ENCODE results near the gene NUDT17. TPM values are rescaled to one million over a fixed set of nuclear protein-coding genes. Genes with fewer than 3 reads are reported as not detected.
"Not testable (repeated sequence)": the region's sequence is repeated elsewhere in the genome, so short reads cannot be mapped to it uniquely, and the experiment has no call there.

NUDT17 gene
- total RNA-seq = 2.7 TPM
- long read RNA-seq, partial matches to known transcripts = 0 of 10 reads
- long read RNA-seq, other reads (novel, unspliced or antisense) = 10 of 10 reads

GRCh38 chr1:145845514-145846161 is at the start of gene NUDT17:
NUDT17 (plus strand) TSS chr1:145845630; CDS start chr1:145845641, 11 bp downstream.
- DNase-seq (ENCODE audit: low spot score) = peak; percentile 91
- intact Hi-C loops (cut with DNase I) = loop anchor here (1.0 to 5.0 kb wide), 2 partner anchors 72 to 168 kb away; partner anchors contain the start of gene PEX11B

- intact Hi-C loops (cut with DNase I) = no loop called here
- no peak for DNase-seq (ENCODE audit: low spot score)
Measured at GRCh38 chr1:145796753-145797152, 48.7 kb upstream of the NUDT17 start.

GRCh38 chr1:145799806-145800205 is 45.6 kb upstream of the NUDT17 start:
- no peak for DNase-seq (ENCODE audit: low spot score)
- intact Hi-C loops (cut with DNase I) = no loop called here

- DNase-seq (ENCODE audit: low spot score) = no peak
- intact Hi-C loops (cut with DNase I) = no loop called here
Measured at GRCh38 chr1:145804235-145805045, 41.0 kb upstream of the NUDT17 start.

- DNase-seq (ENCODE audit: low spot score) = no peak
Measured at GRCh38 chr1:145805057-145805456, 40.4 kb upstream of the NUDT17 start.

GRCh38 chr1:145806408-145806807 is 39.0 kb upstream of the NUDT17 start:
- no peak for DNase-seq (ENCODE audit: low spot score)
- intact Hi-C loops (cut with DNase I) = no loop called here

More at GRCh38 chr1:145805057-145805456, 40.4 kb upstream of the NUDT17 start:
- intact Hi-C loops (cut with DNase I) = no loop called here

- intact Hi-C loops (cut with DNase I) = no loop called here
- DNase-seq (ENCODE audit: low spot score) = no peak
Measured at GRCh38 chr1:145806844-145807243, 38.6 kb upstream of the NUDT17 start.

- intact Hi-C loops (cut with DNase I); DNase-seq (ENCODE audit: low spot score): not testable (repeated sequence)
Measured at GRCh38 chr1:145812977-145813810, 32.2 kb upstream of the NUDT17 start.

- intact Hi-C loops (cut with DNase I); DNase-seq (ENCODE audit: low spot score): not testable (repeated sequence)
Measured at GRCh38 chr1:145818095-145818494, 27.3 kb upstream of the NUDT17 start.

GRCh38 chr1:145822779-145823331 is 22.6 kb upstream of the NUDT17 start:
- DNase-seq (ENCODE audit: low spot score); intact Hi-C loops (cut with DNase I): not testable (repeated sequence)

- peak; percentile 95 for DNase-seq (ENCODE audit: low spot score)
- intact Hi-C loops (cut with DNase I) = no loop called here
Measured at GRCh38 chr1:145823565-145824498, 21.6 kb upstream of the NUDT17 start, which contains the start of the genes POLR3C and RNF115. POLR3C (plus strand) TSS chr1:145824200; CDS start chr1:145825777, 1,577 bp downstream. RNF115 (minus strand) TSS chr1:145824095; CDS start chr1:145823873, 222 bp downstream.

- intact Hi-C loops (cut with DNase I) = no loop called here
- DNase-seq (ENCODE audit: low spot score) = no peak
Measured at GRCh38 chr1:145824499-145824842, 21.0 kb upstream of the NUDT17 start.

- DNase-seq (ENCODE audit: low spot score) = no peak
- intact Hi-C loops (cut with DNase I) = no loop called here
Measured at GRCh38 chr1:145826030-145826429, 19.4 kb upstream of the NUDT17 start.

GRCh38 chr1:145827966-145828365 is 17.5 kb upstream of the NUDT17 start:
- intact Hi-C loops (cut with DNase I) = no loop called here
- no peak for DNase-seq (ENCODE audit: low spot score)

- intact Hi-C loops (cut with DNase I) = no loop called here
- no peak for DNase-seq (ENCODE audit: low spot score)
Measured at GRCh38 chr1:145828367-145829026, 16.9 kb upstream of the NUDT17 start.

GRCh38 chr1:145830810-145831209 is 14.6 kb upstream of the NUDT17 start:
- intact Hi-C loops (cut with DNase I); DNase-seq (ENCODE audit: low spot score): not testable (repeated sequence)

GRCh38 chr1:145837656-145838055 is 7.8 kb upstream of the NUDT17 start:
- DNase-seq (ENCODE audit: low spot score) = no peak
- intact Hi-C loops (cut with DNase I) = no loop called here

GRCh38 chr1:145843031-145843430 is 2.4 kb upstream of the NUDT17 start:
- DNase-seq (ENCODE audit: low spot score) = no peak
- intact Hi-C loops (cut with DNase I) = no loop called here
